Endothelial cell of umbilical vein (primary cell): ENCODE data around the gene POU2AF3. TPM values are rescaled to one million over a fixed set of nuclear protein-coding genes. Genes with fewer than 3 reads are reported as not detected.

Experiments used
- BruUV-seq: library from RNA; stranded (reverse); fragments of 400-500 nt; replicated peaks from 2 replicates; lab custom pipeline; 2021; lab: Mats Ljungman, UMichigan
- CTCF ChIA-PET: fragments of 300-600, 350-600 bp; sonication (Branson Sonifier 250); formaldehyde crosslinking; loops from one replicate; lab custom pipeline; 2021; ENCODE audit warnings: antibody characterized with exemption, inconsistent platforms; lab: Charles Lee
- POLR2A ChIA-PET: fragments of 300-600, 350-600 bp; sonication (Branson Sonifier 250); formaldehyde crosslinking; loops from one replicate; lab custom pipeline; 2021; ENCODE audit warnings: antibody characterized with exemption, inconsistent platforms; lab: Charles Lee
- DNase-seq: peaks from one replicate; pipeline ENCODE4 v3.0.0-alpha.2; 2011; ENCODE audit warnings: low read depth, low spot score
- FAIRE-seq: peaks from 2 replicates; lab custom pipeline; 2011; peaks lifted over from hg19 to GRCh38; lab: Jason Lieb, UNC
- H2AFZ ChIP-seq: 2 replicates; pipeline ENCODE4 v1.6.0; 2012; ENCODE audit warnings: low read depth, low read length, control low read depth, inconsistent platforms
- H3K27ac ChIP-seq: 2 replicates; pipeline ENCODE4 v1.5.1; 2011; ENCODE audit warnings: low read depth, mild to moderate bottlenecking, control low read depth, low read length, moderate library complexity; ENCODE audit not compliant: insufficient read depth
- H3K27me3 ChIP-seq, 2 experiments: 2 replicates each; pipeline versions ENCODE4 v1.6.0 to v1.6.1; 2011; ENCODE audit warnings: low read length in 2 of 2, mixed read lengths in 1 of 2; ENCODE audit not compliant: control insufficient read depth in 2 of 2, insufficient read depth in 2 of 2
- H3K36me3 ChIP-seq, 2 experiments: 2 replicates in 1 of 2; 3 replicates in 1 of 2; pipeline ENCODE4 v1.5.1; 2011; ENCODE audit warnings: low read length in 2 of 2, mild to moderate bottlenecking in 1 of 2, moderate library complexity in 1 of 2; ENCODE audit not compliant: control insufficient read depth in 2 of 2, insufficient read depth in 2 of 2; ENCODE audit errors: extremely low read depth in 1 of 2
- H3K4me1 ChIP-seq: 3 replicates; pipeline ENCODE4 v1.5.1; 2011; ENCODE audit warnings: mild to moderate bottlenecking, low read length; ENCODE audit not compliant: control insufficient read depth, insufficient read depth; ENCODE audit errors: extremely low read depth
- H3K4me2 ChIP-seq: 2 replicates; pipeline ENCODE4 v1.6.1; 2011; ENCODE audit warnings: low read length, control low read depth, mixed read lengths; ENCODE audit not compliant: insufficient read depth
- H3K4me3 ChIP-seq, 3 experiments: fragments of 200-600 bp in 1 of 3; sonication (generic), shearing (Covaris generic) in 1 of 3; replicated peaks in 1 of 3; 2 replicates each; pipeline ENCODE4 v1.5.1; 2011 to 2016; ENCODE audit warnings: control low read depth in 3 of 3, low read length in 3 of 3, mild to moderate bottlenecking in 2 of 3, inconsistent platforms in 1 of 3, low read depth in 1 of 3, moderate library complexity in 1 of 3; ENCODE audit not compliant: insufficient read depth in 1 of 3
- H3K79me2 ChIP-seq: 2 replicates; pipeline ENCODE4 v1.6.0; 2012; ENCODE audit warnings: low read length, inconsistent platforms; ENCODE audit not compliant: control insufficient read depth, insufficient read depth
- H3K9ac ChIP-seq: replicated peaks from 2 replicates; pipeline ENCODE3; 2011; ENCODE audit warnings: low read length, control low read depth; ENCODE audit not compliant: insufficient read depth; ENCODE audit errors: extremely low read depth
- H3K9me1 ChIP-seq: replicated peaks from 3 replicates; pipeline ENCODE4 v1.6.0; 2011; ENCODE audit warnings: mild to moderate bottlenecking, low read length; ENCODE audit not compliant: control insufficient read depth, insufficient read depth; ENCODE audit errors: extremely low read depth
- H3K9me3 ChIP-seq: replicated peaks from 2 replicates; pipeline ENCODE4 v1.5.1; 2012; ENCODE audit warnings: low read length, inconsistent platforms; ENCODE audit not compliant: control insufficient read depth, insufficient read depth
- H4K20me1 ChIP-seq: replicated peaks from 2 replicates; pipeline ENCODE3; 2011; ENCODE audit warnings: mild to moderate bottlenecking, low read length; ENCODE audit not compliant: control insufficient read depth, insufficient read depth; ENCODE audit errors: extremely low read depth
- EZH2 ChIP-seq: IDR thresholded peaks from 2 replicates; pipeline ENCODE4 v1.6.1; 2012; ENCODE audit warnings: borderline replicate concordance, low read depth, mild to moderate bottlenecking, moderate library complexity, low read length, inconsistent platforms; ENCODE audit not compliant: severe bottlenecking
- FOS ChIP-seq: IDR thresholded peaks from 2 replicates; pipeline ENCODE4 v1.6.1; 2011; ENCODE audit warnings: mild to moderate bottlenecking, low read length, moderate library complexity, borderline replicate concordance; ENCODE audit not compliant: insufficient read depth
- GATA2 ChIP-seq: IDR thresholded peaks from 2 replicates; pipeline ENCODE4 v1.7.0; 2011; ENCODE audit warnings: low read depth, mild to moderate bottlenecking, moderate library complexity, mixed read lengths, low read length; ENCODE audit not compliant: insufficient read length, insufficient read depth
- JUN ChIP-seq: IDR thresholded peaks from 2 replicates; pipeline ENCODE4 v1.6.1; 2011; ENCODE audit warnings: borderline replicate concordance, low read depth; ENCODE audit not compliant: insufficient read length, insufficient read depth
- MYC ChIP-seq: IDR thresholded peaks from one replicate; pipeline ENCODE4 v1.6.1; 2011; ENCODE audit warnings: mild to moderate bottlenecking, low read depth, low read length
- POLR2A ChIP-seq: IDR thresholded peaks from 2 replicates; pipeline ENCODE4 v1.6.1; 2012; ENCODE audit warnings: low read depth, mild to moderate bottlenecking, control low read depth, low read length
- POLR2AphosphoS5 ChIP-seq: IDR thresholded peaks from 2 replicates; pipeline ENCODE4 v1.6.1; 2012; ENCODE audit warnings: low read depth, mild to moderate bottlenecking, control low read depth, low read length, moderate library complexity; ENCODE audit not compliant: insufficient read depth
- dilution Hi-C: fragments of 300-500 bp; cut with MboI; formaldehyde crosslinking; loops from one replicate; pipeline ENCODE4 v1.15.0; 2019; ENCODE audit warnings: low sequenced_read_pairs; ENCODE audit not compliant: extremely low pct_ligation_motif_present
- intact Hi-C: fragments of 100-400 bp; cut with micrococcal nuclease; formaldehyde crosslinking; loops from one replicate; pipeline ENCODE4 v1.10.0; 2022
- polyA plus RNA-seq, 4 experiments: library from polyadenylated mRNA; depleted of rRNA in 3 of 4; stranded (reverse) in 3 of 4; unstranded in 1 of 4; fragments of >200 nt; gene quantifications; 2 replicates each; pipeline versions ENCODE4 v1.2.1 to v1.2.3, GENCODE V29; 2011 to 2012; ENCODE audit warnings: missing spikeins in 1 of 4
- total RNA-seq: library from RNA; stranded (reverse); gene quantifications from 2 replicates; pipeline ENCODE4 v1.2.3, GENCODE V29; 2021
- TF ChIP-seq, protein P1 (sequence below), 2 donors: IDR thresholded peaks; 1 replicate in 1 of 2; 2 replicates in 1 of 2; pipeline ENCODE4 v1.5.1; 2011; ENCODE audit warnings: low read length in 2 of 2, mild to moderate bottlenecking in 2 of 2, moderate library complexity in 2 of 2, control low read depth in 1 of 2, inconsistent platforms in 1 of 2, low read depth in 1 of 2; ENCODE audit not compliant: insufficient read depth in 1 of 2; ENCODE audit errors: extremely low read depth in 1 of 2
- TF ChIP-seq, protein P2 (sequence below): IDR thresholded peaks from 2 replicates; pipeline ENCODE4 v1.6.1; 2011; ENCODE audit not compliant: insufficient read depth, insufficient read length

POU2AF3 gene
- total and polyA plus RNA-seq, 2 donors (not counting 3 experiments of a cell fraction or from before 2014, with no cell fraction given), result not detected

GRCh38 chr11:111307472-111308108 is 9.2 kb downstream of the POU2AF3 start:
- Histone ChIP-seq H3K27ac (no peak overlapping the region), H3K9me1 (no peaks in the 10 kb centered on the region), H3K9ac (no peak overlapping the region), H3K4me3 (no peak overlapping the region), H3K79me2 (no peaks in the 10 kb centered on the region), H2AFZ (no peak overlapping the region), H3K4me1 (no peaks in the 10 kb centered on the region), H3K4me2 (no peak overlapping the region), H3K27me3 (peaks cover 6 to 22% of the 10 kb centered on the region in 2 experiments), H3K9me3 (no peaks in the 10 kb centered on the region), H3K36me3 (no peaks in the 10 kb centered on the region), H4K20me1 (no peaks in the 10 kb centered on the region)
- TF ChIP-seq FOS, result no peak
- DNase-seq (no peak), FAIRE-seq (no peak)
- ChIA-PET CTCF (no interaction called here), POLR2A (no interaction called here)
- no TSS peak for BruUV-seq
- dilution Hi-C loops (no loop called here), intact Hi-C loops (no loop called here)

DNA sequence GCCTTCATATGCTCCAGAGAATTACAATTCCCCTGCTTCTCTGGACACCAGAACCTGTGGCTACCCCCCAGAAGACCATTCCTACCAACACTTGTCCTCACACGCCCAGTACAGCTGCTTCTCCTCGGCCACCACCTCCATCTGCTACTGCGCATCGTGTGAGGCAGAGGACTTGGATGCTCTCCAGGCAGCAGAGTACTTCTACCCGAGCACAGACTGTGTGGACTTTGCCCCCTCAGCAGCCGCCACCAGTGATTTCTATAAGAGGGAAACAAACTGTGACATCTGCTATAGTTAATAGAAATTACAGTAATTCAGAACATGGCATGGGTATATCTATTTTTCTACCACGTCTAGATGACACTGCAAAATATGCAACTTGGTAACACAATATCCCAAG is 9.8 kb downstream of the POU2AF3 start:
- FAIRE-seq (no peak), DNase-seq (no peak)
- CTCF ChIA-PET, result no interaction called here
- POLR2A ChIA-PET, result no interaction called here
- H3K9ac ChIP-seq, result no peak overlapping the region
- H3K4me2 ChIP-seq, result no peak overlapping the region
- TF ChIP-seq, protein P1, sequence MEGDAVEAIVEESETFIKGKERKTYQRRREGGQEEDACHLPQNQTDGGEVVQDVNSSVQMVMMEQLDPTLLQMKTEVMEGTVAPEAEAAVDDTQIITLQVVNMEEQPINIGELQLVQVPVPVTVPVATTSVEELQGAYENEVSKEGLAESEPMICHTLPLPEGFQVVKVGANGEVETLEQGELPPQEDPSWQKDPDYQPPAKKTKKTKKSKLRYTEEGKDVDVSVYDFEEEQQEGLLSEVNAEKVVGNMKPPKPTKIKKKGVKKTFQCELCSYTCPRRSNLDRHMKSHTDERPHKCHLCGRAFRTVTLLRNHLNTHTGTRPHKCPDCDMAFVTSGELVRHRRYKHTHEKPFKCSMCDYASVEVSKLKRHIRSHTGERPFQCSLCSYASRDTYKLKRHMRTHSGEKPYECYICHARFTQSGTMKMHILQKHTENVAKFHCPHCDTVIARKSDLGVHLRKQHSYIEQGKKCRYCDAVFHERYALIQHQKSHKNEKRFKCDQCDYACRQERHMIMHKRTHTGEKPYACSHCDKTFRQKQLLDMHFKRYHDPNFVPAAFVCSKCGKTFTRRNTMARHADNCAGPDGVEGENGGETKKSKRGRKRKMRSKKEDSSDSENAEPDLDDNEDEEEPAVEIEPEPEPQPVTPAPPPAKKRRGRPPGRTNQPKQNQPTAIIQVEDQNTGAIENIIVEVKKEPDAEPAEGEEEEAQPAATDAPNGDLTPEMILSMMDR (IDR thresholded peaks at IDR 0.05; ENCODE audit: extremely low read depth in 1 of 2, insufficient read depth in 1 of 2, low read depth in 1 of 2, low read length in 2 of 2), result no peak
- TF ChIP-seq FOS (no peak), POLR2A (no peak), JUN (no peak), GATA2 (no peak), POLR2AphosphoS5 (no peak), MYC (no peak), EZH2 (no peak)
- TF ChIP-seq, protein P2, sequence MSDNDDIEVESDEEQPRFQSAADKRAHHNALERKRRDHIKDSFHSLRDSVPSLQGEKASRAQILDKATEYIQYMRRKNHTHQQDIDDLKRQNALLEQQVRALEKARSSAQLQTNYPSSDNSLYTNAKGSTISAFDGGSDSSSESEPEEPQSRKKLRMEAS, result no peak
- no peaks in the 10 kb centered on the region for H4K20me1 ChIP-seq
- H3K27ac ChIP-seq, result no peak overlapping the region
- intact Hi-C loops, result no loop called here
- no peaks in the 10 kb centered on the region for H3K9me1 ChIP-seq
- peaks cover 4 to 17% of the 10 kb centered on the region in 2 experiments for H3K27me3 ChIP-seq
- no peaks in the 10 kb centered on the region for H3K9me3 ChIP-seq
- no peak overlapping the region for H3K4me3 ChIP-seq
- dilution Hi-C loops, result no loop called here
- BruUV-seq, result no TSS peak
- H2AFZ ChIP-seq, result no peak overlapping the region
- no peaks in the 10 kb centered on the region for H3K79me2 ChIP-seq
- no peaks in the 10 kb centered on the region for H3K4me1 ChIP-seq
- no peaks in the 10 kb centered on the region for H3K36me3 ChIP-seq
